ENCODE results near the gene STK36.

Gene STK36

DNA sequence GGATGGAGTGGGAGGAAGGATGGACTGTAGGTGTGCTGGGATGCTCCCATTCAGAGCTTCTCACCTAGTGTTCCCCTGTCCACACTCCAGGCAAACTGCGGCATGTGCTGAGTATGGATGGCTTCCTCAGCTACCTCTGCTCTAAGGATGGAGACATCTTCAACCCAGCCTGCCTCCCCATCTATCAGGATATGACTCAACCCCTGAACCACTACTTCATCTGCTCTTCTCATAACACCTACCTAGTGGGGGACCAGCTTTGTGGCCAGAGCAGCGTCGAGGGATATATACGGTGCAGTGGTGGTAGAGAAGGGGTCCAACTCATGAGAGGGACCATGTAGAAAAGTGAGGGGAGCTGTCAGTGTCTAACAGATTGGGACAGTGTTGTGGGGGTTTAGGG lies 43.9 kb upstream of the STK36 start:
- Histone ChIP-seq H3K4ac (ENCODE audit: low read depth, low read length) (no peak overlapping the region), H3K4me2 (ENCODE audit: low read length) (no peak overlapping the region), H2BK15ac (replicated peaks; ENCODE audit: low read depth) (no peak overlapping the region), H3K27me3 (ENCODE audit: insufficient read depth, low read length, poor library complexity) (no peaks in the 10 kb centered on the region), H4K8ac (ENCODE audit: low read depth, low read length) (no peak overlapping the region), H3K18ac (ENCODE audit: low read length) (no peak overlapping the region), H3K9ac (ENCODE audit: low read length) (no peak overlapping the region), H3K36me3 (ENCODE audit: control insufficient read depth, insufficient read depth, low read length) (no peaks in the 10 kb centered on the region), H3K27ac (ENCODE audit: low read depth, low read length) (no peak overlapping the region), H3K4me1 (ENCODE audit: control insufficient read depth, low read depth, low read length) (peaks cover 3% of the 10 kb centered on the region), H2BK120ac (ENCODE audit: low read depth, low read length) (no peak overlapping the region), H2AK5ac (ENCODE audit: low read length) (no peak overlapping the region), H3K79me1 (ENCODE audit: low read length) (no peaks in the 10 kb centered on the region), H3K56ac (ENCODE audit: low read length) (no peak overlapping the region), H4K5ac (ENCODE audit: low read length) (no peak overlapping the region), H2BK5ac (ENCODE audit: low read length) (no peak overlapping the region), H3K23ac (ENCODE audit: low read length) (no peak overlapping the region), H3K4me3 (ENCODE audit: low read length) (no peak overlapping the region), H3K79me2 (ENCODE audit: control insufficient read depth, insufficient read depth, low read length) (no peaks in the 10 kb centered on the region)
- no peak for DNase-seq
- WGBS (ENCODE audit: extremely low coverage, insufficient coverage, low lambda C conversion rate): no CpG with 5 or more reads among the region's 4 CpGs

DNA sequence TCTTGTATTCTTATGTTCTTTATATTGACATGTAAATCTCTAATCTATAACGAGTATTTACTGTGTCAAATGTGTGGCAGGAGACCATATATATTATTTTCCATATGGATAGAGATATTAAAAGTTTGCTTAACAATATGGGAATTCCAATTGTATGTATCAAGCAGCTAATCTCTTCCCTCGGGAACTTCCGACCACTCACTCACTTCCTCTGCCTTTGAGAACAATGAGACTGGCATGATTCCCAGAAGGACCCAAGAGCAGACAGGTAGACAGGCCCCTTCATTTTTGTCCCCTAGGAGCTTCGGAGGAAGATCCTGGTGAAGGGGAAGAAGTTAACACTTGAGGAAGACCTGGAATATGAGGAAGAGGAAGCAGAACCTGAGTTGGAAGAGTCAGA lies 40.0 kb upstream of the STK36 start:
- Histone ChIP-seq H3K4me3 (ENCODE audit: low read length) (no peak overlapping the region), H2BK5ac (ENCODE audit: low read length) (no peak overlapping the region), H3K79me2 (ENCODE audit: control insufficient read depth, insufficient read depth, low read length) (no peaks in the 10 kb centered on the region), H3K4me2 (ENCODE audit: low read length) (no peak overlapping the region), H4K5ac (ENCODE audit: low read length) (no peak overlapping the region), H3K4ac (ENCODE audit: low read depth, low read length) (no peak overlapping the region), H3K18ac (ENCODE audit: low read length) (no peak overlapping the region), H3K27me3 (ENCODE audit: insufficient read depth, low read length, poor library complexity) (no peaks in the 10 kb centered on the region), H3K36me3 (ENCODE audit: control insufficient read depth, insufficient read depth, low read length) (peaks cover 8% of the 10 kb centered on the region), H2AK5ac (ENCODE audit: low read length) (no peak overlapping the region), H2BK15ac (replicated peaks; ENCODE audit: low read depth) (no peak overlapping the region), H4K8ac (ENCODE audit: low read depth, low read length) (no peak overlapping the region), H3K9ac (ENCODE audit: low read length) (no peak overlapping the region), H3K27ac (ENCODE audit: low read depth, low read length) (no peak overlapping the region), H2BK120ac (ENCODE audit: low read depth, low read length) (no peak overlapping the region), H3K79me1 (ENCODE audit: low read length) (no peaks in the 10 kb centered on the region), H3K56ac (ENCODE audit: low read length) (no peak overlapping the region), H3K23ac (ENCODE audit: low read length) (no peak overlapping the region), H3K4me1 (ENCODE audit: control insufficient read depth, low read depth, low read length) (no peaks in the 10 kb centered on the region)
- DNase-seq: no peak
- no CpG with 5 or more reads among the region's 4 CpGs for WGBS (ENCODE audit: extremely low coverage, insufficient coverage, low lambda C conversion rate)

DNA sequence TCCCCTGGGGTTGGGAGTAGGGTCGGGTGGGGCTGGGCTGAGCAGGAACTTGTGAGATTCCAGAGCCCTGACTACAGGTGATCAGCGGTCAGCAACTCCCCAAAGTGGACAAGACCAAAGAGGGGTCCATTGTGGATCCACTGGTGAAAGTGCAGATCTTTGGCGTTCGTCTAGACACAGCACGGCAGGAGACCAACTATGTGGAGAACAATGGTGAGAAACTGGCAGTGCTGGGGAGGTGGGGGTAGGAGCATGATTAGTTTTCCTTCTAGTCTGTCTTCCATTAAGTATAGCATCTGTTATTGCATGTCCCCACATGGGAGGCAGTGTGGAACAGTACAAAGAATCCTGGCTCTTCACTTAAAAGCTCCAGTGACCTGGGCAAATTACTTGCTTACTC lies 36.2 kb upstream of the STK36 start:
- H4K8ac ChIP-seq (ENCODE audit: low read depth, low read length): no peak overlapping the region
- H2BK120ac ChIP-seq (ENCODE audit: low read depth, low read length): no peak overlapping the region
- H2BK5ac ChIP-seq (ENCODE audit: low read length): no peak overlapping the region
- H3K9ac ChIP-seq (ENCODE audit: low read length): no peak overlapping the region
- no peak overlapping the region for H3K56ac ChIP-seq (ENCODE audit: low read length)
- no peak overlapping the region for H2AK5ac ChIP-seq (ENCODE audit: low read length)
- H3K4ac ChIP-seq (ENCODE audit: low read depth, low read length): no peak overlapping the region
- H3K27ac ChIP-seq (ENCODE audit: low read depth, low read length): no peak overlapping the region
- no peaks in the 10 kb centered on the region for H3K79me2 ChIP-seq (ENCODE audit: control insufficient read depth, insufficient read depth, low read length)
- WGBS (ENCODE audit: extremely low coverage, insufficient coverage, low lambda C conversion rate): no CpG with 5 or more reads among the region's 5 CpGs
- no peaks in the 10 kb centered on the region for H3K4me1 ChIP-seq (ENCODE audit: control insufficient read depth, low read depth, low read length)
- H3K36me3 ChIP-seq (ENCODE audit: control insufficient read depth, insufficient read depth, low read length): peaks cover 26% of the 10 kb centered on the region
- H3K23ac ChIP-seq (ENCODE audit: low read length): no peak overlapping the region
- DNase-seq: peak; percentile 63
- H3K4me3 ChIP-seq (ENCODE audit: low read length): no peak overlapping the region
- no peak overlapping the region for H3K18ac ChIP-seq (ENCODE audit: low read length)
- no peak overlapping the region for H2BK15ac ChIP-seq (replicated peaks; ENCODE audit: low read depth)
- H3K4me2 ChIP-seq (ENCODE audit: low read length): no peak overlapping the region
- H4K5ac ChIP-seq (ENCODE audit: low read length): no peak overlapping the region
- no peaks in the 10 kb centered on the region for H3K79me1 ChIP-seq (ENCODE audit: low read length)
- H3K27me3 ChIP-seq (ENCODE audit: insufficient read depth, low read length, poor library complexity): no peaks in the 10 kb centered on the region

DNA sequence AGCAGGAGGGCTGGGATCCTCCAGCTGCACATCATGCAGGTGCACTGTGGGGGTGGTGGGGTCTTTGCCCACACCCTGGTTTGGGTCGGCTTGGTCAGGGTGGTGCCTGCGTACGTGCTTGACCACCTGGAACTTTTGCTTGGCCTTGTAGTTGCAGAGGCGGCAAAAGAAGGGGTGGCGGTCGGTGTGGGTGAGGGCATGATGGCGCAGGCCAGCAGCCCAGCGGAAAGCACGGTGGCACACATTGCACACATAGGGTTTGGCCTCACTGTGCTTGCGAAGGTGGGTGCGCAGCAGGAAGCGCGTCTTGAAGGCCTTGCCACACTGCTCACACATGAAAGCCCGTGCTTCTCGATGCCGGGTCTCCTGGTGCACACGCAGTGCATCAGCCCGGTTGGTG lies 33.5 kb upstream of the STK36 start:
- no peaks in the 10 kb centered on the region for H3K4me1 ChIP-seq (ENCODE audit: control insufficient read depth, low read depth, low read length)
- H3K56ac ChIP-seq (ENCODE audit: low read length): no peak overlapping the region
- no peaks in the 10 kb centered on the region for H3K27me3 ChIP-seq (ENCODE audit: insufficient read depth, low read length, poor library complexity)
- H2BK120ac ChIP-seq (ENCODE audit: low read depth, low read length): no peak overlapping the region
- H2BK5ac ChIP-seq (ENCODE audit: low read length): no peak overlapping the region
- no peak overlapping the region for H2BK15ac ChIP-seq (replicated peaks; ENCODE audit: low read depth)
- no peak overlapping the region for H2AK5ac ChIP-seq (ENCODE audit: low read length)
- H4K8ac ChIP-seq (ENCODE audit: low read depth, low read length): no peak overlapping the region
- no peak overlapping the region for H3K4me2 ChIP-seq (ENCODE audit: low read length)
- no CpG with 5 or more reads among the region's 18 CpGs for WGBS (ENCODE audit: extremely low coverage, insufficient coverage, low lambda C conversion rate)
- H3K79me1 ChIP-seq (ENCODE audit: low read length): no peaks in the 10 kb centered on the region
- no peak overlapping the region for H3K27ac ChIP-seq (ENCODE audit: low read depth, low read length)
- H3K36me3 ChIP-seq (ENCODE audit: control insufficient read depth, insufficient read depth, low read length): peaks cover 34% of the 10 kb centered on the region
- H3K23ac ChIP-seq (ENCODE audit: low read length): no peak overlapping the region
- no peak for DNase-seq
- H4K5ac ChIP-seq (ENCODE audit: low read length): no peak overlapping the region
- no peak overlapping the region for H3K4me3 ChIP-seq (ENCODE audit: low read length)
- H3K4ac ChIP-seq (ENCODE audit: low read depth, low read length): no peak overlapping the region
- H3K9ac ChIP-seq (ENCODE audit: low read length): no peak overlapping the region
- H3K79me2 ChIP-seq (ENCODE audit: control insufficient read depth, insufficient read depth, low read length): no peaks in the 10 kb centered on the region
- H3K18ac ChIP-seq (ENCODE audit: low read length): no peak overlapping the region

DNA sequence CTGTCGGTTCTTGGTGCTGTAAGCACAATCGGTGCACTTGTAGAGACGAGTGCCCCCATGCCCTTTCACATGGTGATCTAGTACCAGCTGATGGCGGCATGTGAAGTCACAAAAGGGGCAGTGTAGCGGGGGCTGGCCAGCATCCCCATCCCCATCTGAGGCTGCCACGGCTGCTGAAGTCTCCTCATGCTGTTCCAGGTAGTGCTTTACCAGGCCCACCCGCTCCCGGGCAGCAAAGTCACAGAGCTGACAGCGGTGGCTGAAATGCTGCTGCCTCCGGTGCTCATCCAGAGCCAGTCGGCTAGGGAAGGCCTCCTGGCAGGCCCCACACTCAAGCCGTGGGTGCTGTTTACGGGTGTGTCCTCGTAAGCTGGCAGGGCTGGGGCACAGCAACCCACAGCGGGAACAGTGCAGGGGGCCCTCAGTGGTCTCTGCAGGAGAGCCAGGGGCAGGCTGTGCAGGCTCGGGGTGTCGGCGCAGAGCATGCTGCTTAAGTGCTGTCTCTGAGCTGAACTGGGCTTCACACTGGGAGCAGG lies 29.7 kb upstream of the STK36 start:
- H4K5ac ChIP-seq (ENCODE audit: low read length): no peak overlapping the region
- H3K18ac ChIP-seq (ENCODE audit: low read length): no peak overlapping the region
- WGBS (ENCODE audit: extremely low coverage, insufficient coverage, low lambda C conversion rate): no CpG with 5 or more reads among the region's 18 CpGs
- H3K27me3 ChIP-seq (ENCODE audit: insufficient read depth, low read length, poor library complexity): no peaks in the 10 kb centered on the region
- H3K23ac ChIP-seq (ENCODE audit: low read length): no peak overlapping the region
- no peaks in the 10 kb centered on the region for H3K79me2 ChIP-seq (ENCODE audit: control insufficient read depth, insufficient read depth, low read length)
- no peak overlapping the region for H2BK120ac ChIP-seq (ENCODE audit: low read depth, low read length)
- no peak overlapping the region for H2BK5ac ChIP-seq (ENCODE audit: low read length)
- H4K8ac ChIP-seq (ENCODE audit: low read depth, low read length): no peak overlapping the region
- no peaks in the 10 kb centered on the region for H3K79me1 ChIP-seq (ENCODE audit: low read length)
- H2AK5ac ChIP-seq (ENCODE audit: low read length): no peak overlapping the region
- H3K27ac ChIP-seq (ENCODE audit: low read depth, low read length): no peak overlapping the region
- no peak overlapping the region for H2BK15ac ChIP-seq (replicated peaks; ENCODE audit: low read depth)
- peaks cover 35% of the 10 kb centered on the region for H3K36me3 ChIP-seq (ENCODE audit: control insufficient read depth, insufficient read depth, low read length)
- H3K9ac ChIP-seq (ENCODE audit: low read length): no peak overlapping the region
- DNase-seq: no peak
- H3K4me3 ChIP-seq (ENCODE audit: low read length): no peak overlapping the region
- H3K4me2 ChIP-seq (ENCODE audit: low read length): no peak overlapping the region
- H3K56ac ChIP-seq (ENCODE audit: low read length): no peak overlapping the region
- H3K4ac ChIP-seq (ENCODE audit: low read depth, low read length): no peak overlapping the region
- no peaks in the 10 kb centered on the region for H3K4me1 ChIP-seq (ENCODE audit: control insufficient read depth, low read depth, low read length)

DNA sequence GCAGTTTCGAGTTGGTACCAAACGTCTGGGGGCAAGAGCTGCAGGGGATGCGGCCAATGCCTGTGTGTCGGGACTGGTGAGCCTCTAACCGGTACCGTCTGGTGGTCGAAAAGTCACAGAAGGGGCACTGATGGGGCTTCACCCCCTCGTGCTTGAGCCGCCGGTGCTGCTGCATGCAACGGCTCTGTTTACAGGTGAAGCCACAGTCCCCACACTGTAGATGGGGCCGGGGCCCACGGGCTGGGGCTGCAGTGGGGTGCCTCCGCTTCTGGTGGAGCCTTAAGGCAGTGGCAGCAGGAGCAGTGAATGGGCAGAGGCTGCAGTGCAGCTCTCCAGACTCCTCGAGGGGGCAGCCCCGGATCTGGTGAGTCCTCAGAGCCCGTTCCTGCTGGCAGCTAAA lies 29.1 kb upstream of the STK36 start:
- H3K27me3 ChIP-seq (ENCODE audit: insufficient read depth, low read length, poor library complexity): no peaks in the 10 kb centered on the region
- H3K79me2 ChIP-seq (ENCODE audit: control insufficient read depth, insufficient read depth, low read length): no peaks in the 10 kb centered on the region
- H2AK5ac ChIP-seq (ENCODE audit: low read length): no peak overlapping the region
- no peak overlapping the region for H3K27ac ChIP-seq (ENCODE audit: low read depth, low read length)
- no peaks in the 10 kb centered on the region for H3K79me1 ChIP-seq (ENCODE audit: low read length)
- H3K4me1 ChIP-seq (ENCODE audit: control insufficient read depth, low read depth, low read length): no peaks in the 10 kb centered on the region
- no peak overlapping the region for H2BK15ac ChIP-seq (replicated peaks; ENCODE audit: low read depth)
- H3K4ac ChIP-seq (ENCODE audit: low read depth, low read length): no peak overlapping the region
- H3K56ac ChIP-seq (ENCODE audit: low read length): no peak overlapping the region
- H3K4me3 ChIP-seq (ENCODE audit: low read length): no peak overlapping the region
- no peak overlapping the region for H4K8ac ChIP-seq (ENCODE audit: low read depth, low read length)
- H3K23ac ChIP-seq (ENCODE audit: low read length): no peak overlapping the region
- H3K36me3 ChIP-seq (ENCODE audit: control insufficient read depth, insufficient read depth, low read length): peaks cover 35% of the 10 kb centered on the region
- no CpG with 5 or more reads among the region's 17 CpGs for WGBS (ENCODE audit: extremely low coverage, insufficient coverage, low lambda C conversion rate)
- no peak overlapping the region for H2BK5ac ChIP-seq (ENCODE audit: low read length)
- H3K9ac ChIP-seq (ENCODE audit: low read length): no peak overlapping the region
- H2BK120ac ChIP-seq (ENCODE audit: low read depth, low read length): no peak overlapping the region
- H3K18ac ChIP-seq (ENCODE audit: low read length): no peak overlapping the region
- no peak overlapping the region for H4K5ac ChIP-seq (ENCODE audit: low read length)
- no peak overlapping the region for H3K4me2 ChIP-seq (ENCODE audit: low read length)
- DNase-seq: no peak

Measured in mesendoderm (in vitro differentiated cells).